GM18520 (cell line): ENCODE measurements around the gene BAIAP2L2.

Experiments used
- ATAC-seq: cut with Tn5 transposase; IDR thresholded peaks from one replicate; pipeline ENCODE4 v1.9.1; 2021; ENCODE audit not compliant: unreplicated experiment

BAIAP2L2 gene

GRCh38 chr22:38070250-38070921 is 40.1 kb downstream of the BAIAP2L2 start:
- no peak for ATAC-seq

DNA sequence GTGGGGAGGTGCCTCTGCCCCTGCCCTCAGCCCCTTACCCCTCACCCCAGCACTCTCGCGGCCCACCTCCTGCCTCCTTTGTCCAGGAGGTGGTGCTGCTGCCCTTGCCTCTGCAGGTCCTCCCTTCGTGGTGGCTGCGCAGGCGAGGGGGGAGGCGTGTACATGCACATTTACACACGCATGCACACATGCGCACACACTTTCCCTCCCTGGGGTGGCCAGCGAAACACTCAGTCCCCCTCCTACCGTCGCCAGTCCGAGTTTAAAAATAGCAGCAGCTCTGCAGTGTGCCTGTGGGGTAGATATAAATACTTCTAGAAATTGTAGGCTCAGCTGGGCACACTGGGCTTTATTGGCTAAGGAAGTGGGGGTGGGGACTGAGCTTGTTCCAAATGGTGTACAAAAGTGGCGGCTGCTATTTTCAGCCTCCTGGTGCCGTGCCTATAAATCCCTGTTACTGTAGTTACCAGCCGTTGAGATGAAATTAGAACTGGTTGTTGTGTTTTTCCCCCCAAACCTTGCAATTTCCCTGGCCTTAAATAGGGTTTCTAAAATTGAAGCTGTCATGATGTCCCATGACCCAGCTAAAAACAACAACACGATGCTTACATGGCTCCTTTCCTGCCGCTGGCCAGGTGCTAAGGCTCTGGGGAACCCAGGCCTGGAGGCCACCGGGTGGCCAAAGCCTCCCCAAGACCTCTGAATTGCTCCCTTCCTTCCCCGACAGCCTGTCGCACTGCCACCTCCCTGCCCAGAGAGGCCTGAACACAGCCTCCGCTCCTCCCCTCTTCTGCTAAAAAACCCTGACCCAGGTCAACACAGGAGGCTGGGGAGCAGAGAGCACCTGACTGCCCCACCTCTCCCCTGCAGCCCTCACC is 40.9 kb downstream of the BAIAP2L2 start:
- ATAC-seq: no peak

DNA sequence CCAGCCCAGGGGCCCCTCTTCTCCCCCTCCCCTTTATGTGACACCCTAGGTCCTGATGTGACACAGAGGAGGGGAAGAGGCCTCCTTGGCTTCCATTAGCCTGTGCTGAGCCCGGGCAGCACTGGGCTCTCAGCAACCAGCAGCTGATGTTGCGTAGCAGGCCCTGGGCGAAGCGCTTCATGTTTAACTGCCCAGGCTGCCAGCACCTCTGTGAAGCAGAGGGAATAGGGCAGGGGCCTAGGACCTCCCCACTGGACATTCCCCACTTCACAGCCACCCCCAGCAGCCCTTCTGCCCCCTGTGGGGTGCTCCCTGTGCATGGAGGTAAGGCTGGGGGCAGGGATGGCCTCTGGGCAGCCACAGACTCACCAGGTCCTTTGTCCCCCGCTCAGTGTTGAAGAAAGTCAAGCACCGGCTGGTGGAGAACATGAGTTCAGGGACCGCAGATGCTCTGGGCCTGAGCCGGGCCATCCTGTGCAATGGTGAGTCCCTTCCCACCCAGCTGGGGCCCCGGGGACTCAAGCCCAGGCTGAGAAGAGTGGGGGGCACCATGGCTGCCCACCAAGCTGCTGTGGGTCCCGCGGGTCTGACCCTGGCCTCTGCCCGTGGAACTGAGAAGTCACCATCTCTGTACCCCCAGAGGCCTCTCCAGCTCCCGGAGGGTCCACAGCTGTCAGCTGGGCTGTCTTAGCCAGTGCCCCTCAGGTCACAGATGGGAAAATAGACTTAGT is 41.7 kb downstream of the BAIAP2L2 start:
- no peak for ATAC-seq

GRCh38 chr22:38067761-38068360 is 42.6 kb downstream of the BAIAP2L2 start:
- no peak for ATAC-seq

DNA sequence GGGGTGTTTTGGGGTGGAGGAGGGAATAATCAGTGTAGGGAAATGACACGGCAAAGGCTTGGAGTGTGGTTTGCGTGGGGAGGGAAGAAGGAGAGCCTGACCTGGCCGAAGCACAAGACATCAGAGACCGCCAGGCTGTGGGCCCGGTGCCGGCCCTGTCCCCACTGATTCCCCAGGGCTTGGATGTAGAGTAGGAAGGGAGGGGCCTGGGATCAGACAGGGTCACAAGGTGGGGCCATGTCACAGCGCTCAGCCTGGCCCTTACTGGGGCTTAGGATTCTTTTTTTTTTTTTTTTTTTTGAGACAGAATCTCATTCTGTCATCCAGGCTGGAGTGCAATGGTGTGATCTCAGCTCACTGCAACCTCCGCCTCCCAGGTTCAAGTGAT is 43.5 kb downstream of the BAIAP2L2 start:
- no peak for ATAC-seq

DNA sequence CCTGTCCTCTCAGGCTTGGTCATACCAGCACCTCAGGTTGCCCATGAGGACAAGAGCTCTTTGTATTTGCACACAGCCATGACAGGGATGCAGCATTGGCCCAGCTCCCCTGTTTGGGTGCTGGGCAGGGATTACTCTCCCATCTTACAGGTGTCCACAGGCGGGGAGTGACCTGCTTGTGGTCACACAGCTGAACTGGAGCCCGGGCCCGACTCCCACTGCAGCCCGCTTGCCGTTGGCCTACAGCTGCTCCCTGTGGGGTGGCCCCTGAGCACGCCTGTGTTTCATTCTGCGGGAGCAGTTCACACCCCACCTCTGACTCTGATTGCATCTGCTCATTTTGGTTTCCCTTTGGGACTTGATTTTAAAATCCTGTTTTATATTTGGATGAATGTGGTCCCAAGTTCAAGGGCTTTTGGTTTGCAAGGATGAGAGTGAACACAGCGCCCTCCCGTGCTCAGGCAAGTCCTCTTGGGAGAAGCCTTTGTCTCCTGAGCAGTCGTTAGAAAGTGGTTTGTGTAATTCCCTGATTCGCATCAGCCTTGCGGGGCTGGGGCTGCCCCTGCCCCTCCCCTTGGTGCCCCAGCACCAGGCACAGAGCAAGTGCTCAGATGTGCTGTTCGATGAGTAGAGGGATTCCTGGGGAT is 44.0 kb downstream of the BAIAP2L2 start:
- no peak for ATAC-seq

DNA sequence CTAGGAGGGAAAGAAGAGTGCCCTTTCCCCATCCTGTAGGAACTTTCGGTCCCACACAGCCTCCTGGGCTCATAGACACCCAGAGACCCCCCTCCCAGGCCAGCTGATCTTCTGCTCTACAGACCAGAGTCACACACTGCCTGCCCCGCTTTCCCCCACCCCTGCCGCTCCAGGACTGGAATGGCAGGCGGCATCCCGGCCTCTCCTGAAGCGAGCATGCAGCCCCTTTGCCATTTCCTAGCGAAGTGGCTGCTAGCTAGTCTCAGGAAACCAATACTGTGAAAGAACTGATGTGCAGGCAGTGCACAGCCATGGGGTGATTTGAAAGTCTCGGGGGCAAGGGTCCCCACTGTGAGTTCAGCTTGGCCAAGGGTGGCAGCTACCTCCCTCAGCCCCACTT is 44.9 kb downstream of the BAIAP2L2 start:
- no peak for ATAC-seq

GRCh38 chr22:38062791-38063190 is 47.7 kb downstream of the BAIAP2L2 start:
- no peak for ATAC-seq

GRCh38 chr22:38056969-38057891 is 53.3 kb downstream of the BAIAP2L2 start, which contains the start of gene PICK1:
PICK1 (plus strand) TSS chr22:38057404; CDS start chr22:38057810, 406 bp downstream.
- no peak for ATAC-seq

DNA sequence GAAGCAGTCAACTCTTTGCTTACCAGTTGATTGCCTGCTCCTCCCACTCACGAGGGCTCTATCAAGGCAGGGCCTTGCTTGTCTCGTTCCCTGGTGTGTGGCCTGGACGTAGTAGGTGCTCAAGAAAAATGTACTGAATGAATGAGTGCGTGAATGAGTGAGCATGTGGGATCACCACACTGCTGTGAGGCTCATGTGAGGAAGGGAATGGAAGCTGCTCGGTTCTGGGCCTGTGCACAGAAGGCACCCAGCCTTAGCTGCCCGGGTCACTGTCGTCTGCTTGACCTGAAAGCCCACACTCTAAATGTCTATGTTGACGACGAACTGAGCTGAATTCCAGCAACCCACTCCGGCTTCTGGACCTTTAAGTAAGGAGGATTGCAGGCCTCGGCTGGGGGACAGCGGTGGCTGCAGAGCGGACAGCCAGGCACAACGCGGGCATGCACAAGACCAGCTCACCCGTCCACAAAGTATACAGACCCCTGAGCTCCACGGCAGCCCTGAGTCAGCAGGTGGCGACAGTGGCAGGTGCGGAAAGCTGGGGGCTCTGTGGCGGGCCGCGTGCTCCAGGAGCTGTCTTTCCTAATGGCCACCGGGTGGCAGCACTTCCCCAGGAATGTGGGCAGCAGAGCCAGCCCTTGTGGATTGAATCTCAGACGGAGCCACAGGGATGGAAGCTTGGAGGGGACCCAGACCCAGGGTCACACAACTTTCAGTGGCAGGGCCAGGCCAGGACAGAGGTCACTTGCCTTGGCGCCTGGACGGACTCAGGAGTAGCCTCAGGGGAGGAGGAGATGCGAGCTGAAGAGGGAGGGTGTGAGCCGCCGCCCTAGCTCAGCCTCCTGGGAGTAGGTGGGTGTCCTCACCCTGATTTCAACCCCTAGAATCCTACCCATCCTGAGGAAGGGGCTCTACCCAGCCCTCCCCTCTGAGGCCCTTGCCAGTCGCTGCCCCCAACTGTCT is 58.3 kb downstream of the BAIAP2L2 start:
- no peak for ATAC-seq

GRCh38 chr22:38051261-38051660 is 59.2 kb downstream of the BAIAP2L2 start:
- no peak for ATAC-seq

DNA sequence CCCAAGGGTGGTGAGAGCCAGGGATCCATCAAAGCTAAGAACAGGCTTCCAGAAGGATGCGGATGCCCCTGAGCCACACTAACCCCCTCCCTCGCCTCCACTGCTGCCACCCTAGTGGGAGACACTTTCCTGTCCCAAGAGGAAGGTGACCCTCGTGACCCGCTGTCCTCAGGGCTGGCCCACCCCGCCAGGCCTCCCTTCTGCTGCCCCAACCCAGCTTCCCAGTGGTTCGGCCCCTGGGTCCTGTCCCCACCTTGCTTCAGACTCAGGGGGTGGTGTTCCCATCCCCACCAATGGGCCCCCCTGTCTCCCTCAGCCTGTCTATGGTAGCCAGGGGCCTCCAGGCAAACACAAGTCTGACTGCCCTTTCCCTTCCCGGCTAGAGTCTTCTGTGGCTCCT is 59.8 kb downstream of the BAIAP2L2 start:
- no peak for ATAC-seq

GRCh38 chr22:38049812-38050619 is 60.5 kb downstream of the BAIAP2L2 start:
- ATAC-seq: no peak

DNA sequence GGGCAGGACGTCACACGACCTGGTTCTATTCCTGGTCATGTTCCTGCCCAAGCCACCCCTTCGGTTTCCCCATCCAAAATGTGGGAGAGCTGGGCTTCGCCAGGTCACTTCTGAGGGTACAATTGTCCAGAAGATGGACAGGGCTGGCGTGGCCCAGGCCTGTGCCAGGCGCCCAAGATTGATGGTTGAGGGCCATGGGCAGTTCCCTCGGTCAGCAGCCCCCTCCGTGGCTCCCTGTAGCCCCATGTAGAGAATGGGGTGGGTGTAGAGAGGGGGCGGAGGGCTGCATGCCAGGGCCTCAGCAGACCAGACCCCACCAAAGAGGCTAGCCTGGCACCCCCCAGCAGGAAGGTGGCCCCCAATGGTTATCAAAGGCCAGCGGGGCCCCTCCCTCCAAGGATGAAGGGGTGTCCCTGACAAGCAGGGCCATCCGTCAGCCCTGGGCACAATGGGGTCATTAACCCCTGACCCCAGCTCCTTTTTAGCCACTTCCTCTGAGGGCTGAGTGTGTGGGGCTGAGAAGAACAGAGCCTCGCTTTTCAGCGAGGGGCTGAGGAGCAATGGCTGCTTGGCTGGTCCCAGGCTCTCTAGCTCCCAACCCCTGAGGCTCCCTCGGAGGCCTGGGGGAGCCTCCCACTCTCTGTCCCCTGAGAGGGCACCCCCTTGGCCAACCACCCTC is 64.3 kb downstream of the BAIAP2L2 start:
- no peak for ATAC-seq

GRCh38 chr22:38043151-38044039 is 67.1 kb downstream of the BAIAP2L2 start:
- ATAC-seq: no peak

DNA sequence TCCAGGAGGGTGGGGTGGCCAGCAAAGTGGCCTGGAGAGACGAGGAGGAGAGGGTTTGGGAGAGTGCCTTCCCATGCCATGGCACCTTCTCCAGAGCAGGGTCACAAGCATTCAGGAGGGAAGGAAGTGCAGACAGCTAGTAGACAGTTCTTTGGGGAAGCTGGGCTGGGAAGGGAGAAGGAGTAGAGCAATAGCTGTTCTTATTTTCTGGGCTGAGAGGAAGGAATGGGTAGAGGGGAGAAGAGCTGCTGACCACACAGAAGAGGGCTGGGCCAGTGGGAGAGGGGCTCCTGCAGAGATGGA is 68.0 kb downstream of the BAIAP2L2 start:
- ATAC-seq: no peak
